ENCODE measurements around the gene SH2D4B.
A peak's percentile ranks its signal among the peaks of the same experiment; 100 is the strongest.

SH2D4B gene

GRCh38 chr10:80602881-80603280, 65.2 kb downstream of the SH2D4B start:
- Histone ChIP-seq H3K4me1 (ENCODE audit: control insufficient read depth in 1 of 2, insufficient read depth in 1 of 2, low read depth in 1 of 2, low read length in 1 of 2) (peaks cover 41 to 47% of the 10 kb centered on the region in 2 experiments), H3K27me3 (no peaks in the 10 kb centered on the region), H3K36me3 (no peaks in the 10 kb centered on the region), H3K4me3 (ENCODE audit: low read depth in 1 of 2, low read length in 1 of 2) (no peak overlapping the region), H3K9me3 (no peaks in the 10 kb centered on the region), H3K27ac (peak overlapping the region; percentile 52)
- no peak for TF ChIP-seq CTCF (IDR thresholded peaks at IDR 0.05)

GRCh38 chr10:80603516-80603915, 65.8 kb downstream of the SH2D4B start:
- Histone ChIP-seq H3K9me3 (no peaks in the 10 kb centered on the region), H3K4me1 (ENCODE audit: control insufficient read depth in 1 of 2, insufficient read depth in 1 of 2, low read depth in 1 of 2, low read length in 1 of 2) (peaks cover 41 to 47% of the 10 kb centered on the region in 2 experiments), H3K27ac (no peak overlapping the region), H3K4me3 (ENCODE audit: low read depth in 1 of 2, low read length in 1 of 2) (no peak overlapping the region), H3K27me3 (no peaks in the 10 kb centered on the region), H3K36me3 (no peaks in the 10 kb centered on the region)
- no peak for TF ChIP-seq CTCF (IDR thresholded peaks at IDR 0.05)

- TF ChIP-seq CTCF (IDR thresholded peaks at IDR 0.05): no peak
- H3K27me3 ChIP-seq: no peaks in the 10 kb centered on the region
- no peak overlapping the region for H3K27ac ChIP-seq
- H3K36me3 ChIP-seq: no peaks in the 10 kb centered on the region
- H3K9me3 ChIP-seq: no peaks in the 10 kb centered on the region
- peaks cover 18 to 19% of the 10 kb centered on the region in 2 experiments for H3K4me1 ChIP-seq (ENCODE audit: control insufficient read depth in 1 of 2, insufficient read depth in 1 of 2, low read depth in 1 of 2, low read length in 1 of 2)
- no peak overlapping the region for H3K4me3 ChIP-seq (ENCODE audit: low read depth in 1 of 2, low read length in 1 of 2)
Observed at GRCh38 chr10:80608706-80609105, 71.0 kb downstream of the SH2D4B start.

- no peaks in the 10 kb centered on the region for H3K27me3 ChIP-seq
- H3K36me3 ChIP-seq: no peaks in the 10 kb centered on the region
- H3K4me3 ChIP-seq (ENCODE audit: low read depth in 1 of 2, low read length in 1 of 2): no peak overlapping the region
- peaks cover 18 to 19% of the 10 kb centered on the region in 2 experiments for H3K4me1 ChIP-seq (ENCODE audit: control insufficient read depth in 1 of 2, insufficient read depth in 1 of 2, low read depth in 1 of 2, low read length in 1 of 2)
- no peak for TF ChIP-seq CTCF (IDR thresholded peaks at IDR 0.05)
- H3K9me3 ChIP-seq: no peaks in the 10 kb centered on the region
- no peak overlapping the region for H3K27ac ChIP-seq
Observed at GRCh38 chr10:80609331-80609730, 71.6 kb downstream of the SH2D4B start.

GRCh38 chr10:80611481-80612185, 73.9 kb downstream of the SH2D4B start:
- Histone ChIP-seq H3K4me1 (ENCODE audit: control insufficient read depth in 1 of 2, insufficient read depth in 1 of 2, low read depth in 1 of 2, low read length in 1 of 2) (peaks cover 18 to 19% of the 10 kb centered on the region in 2 experiments), H3K9me3 (no peaks in the 10 kb centered on the region), H3K27ac (no peak overlapping the region), H3K27me3 (no peaks in the 10 kb centered on the region), H3K36me3 (no peaks in the 10 kb centered on the region), H3K4me3 (ENCODE audit: low read depth in 1 of 2, low read length in 1 of 2) (no peak overlapping the region)
- TF ChIP-seq CTCF (IDR thresholded peaks at IDR 0.05): no peak

Measured in neutrophil (primary cell).